HepG2 (cell line): Measurements from ENCODE around the gene TMEM8B. TPM values are rescaled to one million over a fixed set of nuclear protein-coding genes. Genes with fewer than 3 reads are reported as not detected.

Experiments
- ATAC-seq: fragments of 200-7000 bp; cut with Tn5 transposase; 3 replicates; pipeline ENCODE4 v1.9.1; 2020; ENCODE audit warnings: mild to moderate bottlenecking, moderate library complexity
- BruUV-seq: library from RNA; stranded (reverse); fragments of 400-500 nt; replicated peaks from 2 replicates; lab custom pipeline; 2021; lab: Mats Ljungman, UMichigan
- CTCF ChIA-PET: fragments of 300-600 bp; formaldehyde crosslinking; extraction: SDS; loops from one replicate; lab custom pipeline; 2021; ENCODE audit warnings: low total read pairs, inconsistent platforms, low intra/inter-chr PET ratio; lab: Yijun Ruan, JAX
- POLR2A ChIA-PET: fragments of 350-600 bp; sonication (Branson Sonifier 250); formaldehyde crosslinking; loops from one replicate; lab custom pipeline; 2020; ENCODE audit warnings: antibody characterized with exemption, inconsistent platforms; lab: Yijun Ruan, JAX
- DNase-seq: peaks from one replicate; pipeline ENCODE4 v3.0.0-alpha.2; 2015; ENCODE audit warnings: low spot score
- FAIRE-seq: peaks from 3 replicates; lab custom pipeline; 2011; peaks lifted over from hg19 to GRCh38; lab: Jason Lieb, UNC
- H2AFZ ChIP-seq: one replicate; pipeline ENCODE4 v1.6.1; 2011; ENCODE audit warnings: low read length, inconsistent platforms
- H3K27ac ChIP-seq: fragments of 300-600 bp; 3 replicates; pipeline ENCODE4 v1.8.0; 2011; ENCODE audit warnings: mixed run types, mild to moderate bottlenecking, mixed read lengths, low read length, inconsistent platforms; ENCODE audit not compliant: insufficient read depth; ENCODE audit errors: extremely low read length
- H3K27me3 ChIP-seq, 2 experiments: fragments of 200-600 bp in 1 of 2; 2 replicates in 1 of 2; 3 replicates in 1 of 2; pipeline versions ENCODE4 v1.6.0 to v1.8.0; 2011; ENCODE audit warnings: low read length in 2 of 2, mild to moderate bottlenecking in 2 of 2, moderate library complexity in 2 of 2, inconsistent platforms in 1 of 2; ENCODE audit not compliant: insufficient read depth in 2 of 2, control insufficient read depth in 1 of 2
- H3K36me3 ChIP-seq, 2 experiments: fragments of 200-600 bp in 1 of 2; replicated peaks in 1 of 2; 2 replicates in 1 of 2; 3 replicates in 1 of 2; pipeline versions ENCODE4 v1.5.1 to v1.8.0; 2011; ENCODE audit warnings: low read length in 2 of 2, inconsistent platforms in 1 of 2; ENCODE audit not compliant: insufficient read depth in 2 of 2, control insufficient read depth in 1 of 2
- H3K4me1 ChIP-seq: 2 replicates; pipeline ENCODE4 v1.5.1; 2012; ENCODE audit warnings: low read length, inconsistent platforms; ENCODE audit not compliant: insufficient read depth
- H3K4me2 ChIP-seq: 2 replicates; pipeline ENCODE4 v1.6.0; 2011; ENCODE audit warnings: low read depth, low read length, inconsistent platforms
- H3K4me3 ChIP-seq, 3 experiments: fragments of 200-600 bp in 1 of 3; sonication (generic), shearing (Covaris generic) in 1 of 3; replicated peaks in 1 of 3; 2 replicates each; pipeline ENCODE4 v1.5.1; 2011 to 2016; ENCODE audit warnings: low read length in 3 of 3, inconsistent platforms in 2 of 3, low read depth in 2 of 3, mild to moderate bottlenecking in 2 of 3, control low read depth in 1 of 3, mixed read lengths in 1 of 3; ENCODE audit not compliant: insufficient read depth in 1 of 3
- H3K79me2 ChIP-seq: one replicate; pipeline ENCODE4 v1.6.1; 2011; ENCODE audit warnings: low read length, inconsistent platforms; ENCODE audit not compliant: insufficient read depth
- H3K9ac ChIP-seq: 2 replicates; pipeline ENCODE4 v1.6.0; 2011; ENCODE audit warnings: mild to moderate bottlenecking, low read depth, low read length, inconsistent platforms; ENCODE audit not compliant: insufficient read depth
- H3K9me3 ChIP-seq: 2 replicates; pipeline ENCODE4 v1.5.1; 2012; ENCODE audit warnings: mild to moderate bottlenecking, low read length
- H4K20me1 ChIP-seq: 2 replicates; pipeline ENCODE4 v1.6.0; 2011; ENCODE audit warnings: inconsistent platforms, mild to moderate bottlenecking, low read length, moderate library complexity; ENCODE audit not compliant: insufficient read depth
- ATM ChIP-seq: fragments of 450-650 bp; IDR thresholded peaks from 2 replicates; pipeline ENCODE4 v1.7.1; 2017; ENCODE audit warnings: mild to moderate bottlenecking, borderline replicate concordance
- BHLHE40 ChIP-seq: IDR thresholded peaks from 2 replicates; pipeline ENCODE4 v1.6.1; 2011; ENCODE audit warnings: low read length, improper control_type of control experiment
- CEBPG ChIP-seq: IDR thresholded peaks from 2 replicates; pipeline ENCODE4 v1.6.1; 2016
- CREB1 ChIP-seq, 2 experiments: fragments of 450-650 bp in 1 of 2; IDR thresholded peaks; 2 replicates each; pipeline ENCODE4 v1.6.1; 2016 to 2017; ENCODE audit warnings: control low read depth in 1 of 2, mild to moderate bottlenecking in 1 of 2, missing compliant biosample characterization in 1 of 2, missing genetic modification characterization in 1 of 2
- ELK4 ChIP-seq: sonication (generic); formaldehyde crosslinking; IDR thresholded peaks from 2 replicates; pipeline ENCODE4 v1.9.0; 2021; ENCODE audit warnings: missing genetic modification reagents, borderline replicate concordance
- FOSL2 ChIP-seq: sonication (generic); formaldehyde crosslinking; IDR thresholded peaks from 2 replicates; pipeline ENCODE4 v1.4.0; 2020; ENCODE audit warnings: missing genetic modification reagents
- HNF1A ChIP-seq, 2 experiments: sonication (generic) in 1 of 2; formaldehyde crosslinking in 1 of 2; IDR thresholded peaks; 2 replicates each; pipeline versions ENCODE4 v1.4.0 to v1.6.1; 2016 to 2020; ENCODE audit warnings: borderline replicate concordance in 1 of 2, low read depth in 1 of 2, mild to moderate bottlenecking in 1 of 2, missing genetic modification reagents in 1 of 2
- MAFK ChIP-seq, 2 experiments: IDR thresholded peaks in 1 of 2; conservative IDR thresholded peaks in 1 of 2; 2 replicates each; pipeline ENCODE4 v1.6.1; 2011; ENCODE audit warnings: improper control_type of control experiment in 2 of 2, low read length in 2 of 2
- NFE2 ChIP-seq: sonication (generic); formaldehyde crosslinking; IDR thresholded peaks from 2 replicates; pipeline ENCODE4 v1.4.0; 2020; ENCODE audit warnings: missing genetic modification reagents
- NFE2L2 ChIP-seq: fragments of 150-350 bp; IDR thresholded peaks from 2 replicates; pipeline ENCODE4 v1.6.1; 2014; ENCODE audit warnings: low read length
- XBP1 ChIP-seq: sonication (generic); formaldehyde crosslinking; IDR thresholded peaks from 2 replicates; pipeline ENCODE4 v1.5.0; 2020; ENCODE audit warnings: missing genetic modification reagents
- ZBTB8A ChIP-seq: sonication (generic); formaldehyde crosslinking; IDR thresholded peaks from 2 replicates; pipeline ENCODE4 v1.4.0; 2020; ENCODE audit warnings: mild to moderate bottlenecking, low read depth, missing genetic modification reagents, borderline replicate concordance
- ZFP36 ChIP-seq: fragments of 150-350 bp; IDR thresholded peaks from 2 replicates; pipeline ENCODE4 v1.6.1; 2018; ENCODE audit warnings: borderline replicate concordance, low read length, low read depth; ENCODE audit not compliant: partially characterized antibody
- ZMAT5 ChIP-seq: sonication (generic); formaldehyde crosslinking; IDR thresholded peaks from 2 replicates; pipeline ENCODE4 v1.5.0; 2020; ENCODE audit warnings: mild to moderate bottlenecking, low read depth, missing genetic modification reagents, borderline replicate concordance
- ZNF292 ChIP-seq: sonication (generic); formaldehyde crosslinking; IDR thresholded peaks from 2 replicates; pipeline ENCODE4 v1.8.1; 2022; ENCODE audit warnings: mild to moderate bottlenecking, low read depth, missing genetic modification reagents, borderline replicate concordance
- ZNF414 ChIP-seq: sonication (generic); formaldehyde crosslinking; IDR thresholded peaks from 2 replicates; pipeline ENCODE4 v1.5.0; 2020; ENCODE audit warnings: missing genetic modification reagents
- ZNF678 ChIP-seq: sonication (generic); formaldehyde crosslinking; IDR thresholded peaks from 2 replicates; pipeline ENCODE4 v1.4.0; 2020; ENCODE audit warnings: mild to moderate bottlenecking, missing genetic modification reagents
- WGBS: methylation state at CpG from one replicate; pipeline ENCODE4 v1.1.6; 2017; ENCODE audit warnings: low lambda C conversion rate; 5-methylcytosine and 5-hydroxymethylcytosine counted together
- in situ Hi-C: cut with HindIII; loops from 2 replicates; pipeline ENCODE4 v1.10.0; 2017; ENCODE audit warnings: low pct_unique_long_range_greater_than_20kb; ENCODE audit not compliant: extremely low pct_ligation_motif_present
- intact Hi-C: fragments of 100-400 bp; cut with micrococcal nuclease; formaldehyde crosslinking; loops from one replicate; pipeline ENCODE4 v1.10.0; 2022; ENCODE audit not compliant: unreplicated experiment
- polyA plus RNA-seq, 8 experiments: library from polyadenylated mRNA; depleted of rRNA in 3 of 8; stranded (reverse) in 7 of 8; unstranded in 1 of 8; fragments of >200 nt; fragmentation: Illumina TruSeq in 4 of 8; extraction: Trizol in 4 of 8; gene quantifications; 2 replicates each; pipeline versions ENCODE4 v1.2.1 to v1.2.3, GENCODE V29; 2011 to 2016; ENCODE audit warnings: low read depth in 4 of 8, missing spikeins in 1 of 8, mixed read lengths in 1 of 8; ENCODE audit not compliant: insufficient read depth in 1 of 8
- total RNA-seq, 5 experiments: library from RNA; depleted of rRNA; stranded (reverse); fragments of >200 nt; fragmentation: Illumina TruSeq; extraction: Trizol; gene quantifications; 2 replicates each; pipeline ENCODE4 v1.2.3, GENCODE V29; 2016; ENCODE audit warnings: low read depth in 1 of 5

The TMEM8B gene
- total and polyA plus RNA-seq, 2 of the 13 experiments (the other 11 are each of a cell fraction or from before 2014, with no cell fraction given) = 2.1 to 2.7 TPM

- H3K9me3 ChIP-seq = no peaks in the 10 kb centered on the region
- POLR2A ChIA-PET = interaction anchor here (1.1 to 1.3 kb wide), 2 partner anchors 13 to 16 kb away, joined by 3 to 4 read pairs; partner anchors contain the start of genes HINT2 and SPAG8
- H3K4me2 ChIP-seq = no peak overlapping the region
- ATAC-seq (no peak), FAIRE-seq (no peak), DNase-seq (peak; percentile 25)
- H2AFZ ChIP-seq = no peak overlapping the region
- in situ Hi-C loops (no loop called here), intact Hi-C loops (no loop called here)
- CTCF ChIA-PET = no interaction called here
- no peak overlapping the region for H3K27ac ChIP-seq
- H3K9ac ChIP-seq = no peak overlapping the region
- no peaks in the 10 kb centered on the region for H3K79me2 ChIP-seq
- H3K4me3 ChIP-seq = no peak overlapping the region
- H3K36me3 ChIP-seq = peaks cover 0 to 2% of the 10 kb centered on the region in 2 experiments; a peak in 1 of 5 replicates
- WGBS = 100% methylated on average over 4 of the region's 4 CpGs
- H4K20me1 ChIP-seq = no peaks in the 10 kb centered on the region
- peaks cover 27% of the 10 kb centered on the region for H3K4me1 ChIP-seq
- BruUV-seq = no TSS peak
- no peaks in the 10 kb centered on the region for H3K27me3 ChIP-seq
- TF ChIP-seq HNF1A (IDR thresholded peaks at IDR 0.05; ENCODE audit: low read depth) = no peak
- TF ChIP-seq HNF1A (CRISPR knock-in tag; IDR thresholded peaks at IDR 0.05; ENCODE audit: borderline replicate concordance) = no peak
- TF ChIP-seq BHLHE40 = 0 out of 2 replicates have a peak, but pooled peaks have one; percentile 49
- no peak for TF ChIP-seq ZMAT5 (CRISPR knock-in tag)
- TF ChIP-seq ZFP36 = no peak
- no peak for TF ChIP-seq ZNF414
- no peak for TF ChIP-seq ZNF292
- peak; percentile 40; the same call in 1 of the 2 replicates for TF ChIP-seq NFE2L2
- no peak for TF ChIP-seq ATM
- TF ChIP-seq MAFK (conservative IDR thresholded peaks at IDR 0.05 in 1 of 2, IDR thresholded peaks at IDR 0.05 in 1 of 2; ENCODE audit: low read length in 2 of 2) = peak; percentile 27 to 34; a peak in 2 of 4 replicates
- no peak for TF ChIP-seq ELK4 (CRISPR knock-in tag)
- TF ChIP-seq CREB1 (IDR thresholded peaks at IDR 0.05) = 0 out of 2 replicates have a peak, but pooled peaks have one; percentile 18
- TF ChIP-seq CREB1 (CRISPR knock-in tag; IDR thresholded peaks at IDR 0.05) = no peak
- peak; percentile 39; the same call in 1 of the 2 replicates for TF ChIP-seq NFE2 (CRISPR knock-in tag)
- peak; percentile 26; the same call in 1 of the 2 replicates for TF ChIP-seq FOSL2 (CRISPR knock-in tag)
- TF ChIP-seq XBP1 = no peak
- TF ChIP-seq CEBPG (CRISPR knock-in tag) = no peak
- TF ChIP-seq ZBTB8A (CRISPR knock-in tag) = no peak
- no peak for TF ChIP-seq ZNF678 (CRISPR knock-in tag)
Observed at GRCh38 chr9:35798658-35799374, 30.2 kb upstream of the TMEM8B start.
